SK-N-SH treated with all-trans-retinoic acid at 6 μM for 48 hours (cell line): Measurements from ENCODE around the gene DDX31.

Source experiments
- ATAC-seq: fragments of 200-7000 bp; cut with Tn5 transposase; 3 replicates; pipeline ENCODE4 v1.9.1; 2020; ENCODE audit warnings: mild to moderate bottlenecking, moderate library complexity
- ARNTL ChIP-seq: fragments of 450-650 bp; formaldehyde crosslinking; IDR thresholded peaks from 2 replicates; pipeline ENCODE4 v1.5.0; 2020; ENCODE audit warnings: low read depth, mild to moderate bottlenecking, moderate library complexity, borderline replicate concordance
- BACH2 ChIP-seq: fragments of 250-450 bp; sonication (Bioruptor Pico); IDR thresholded peaks from 2 replicates; pipeline ENCODE4 v1.9.0; 2021; ENCODE audit warnings: mild to moderate bottlenecking, borderline replicate concordance
- CREB5 ChIP-seq: fragments of 250-450 bp; sonication (Bioruptor Pico); IDR thresholded peaks from 2 replicates; pipeline ENCODE4 v1.5.1; 2020; ENCODE audit warnings: low read depth, mild to moderate bottlenecking, moderate library complexity
- ESRRG ChIP-seq: fragments of 250-450 bp; sonication (Bioruptor Pico); IDR thresholded peaks from 2 replicates; pipeline ENCODE4 v1.6.1; 2021; ENCODE audit warnings: mild to moderate bottlenecking
- GLIS3 ChIP-seq: fragments of 250-450 bp; sonication (Bioruptor Pico); IDR thresholded peaks from 2 replicates; pipeline ENCODE4 v1.5.0; 2020; ENCODE audit warnings: mild to moderate bottlenecking, moderate library complexity
- ISL1 ChIP-seq: fragments of 250-450 bp; sonication (Bioruptor Pico); IDR thresholded peaks from 2 replicates; pipeline ENCODE4 v2.1.2; 2022; ENCODE audit warnings: mild to moderate bottlenecking, moderate library complexity
- PATZ1 ChIP-seq: fragments of 250-450 bp; sonication (Bioruptor Pico); IDR thresholded peaks from 2 replicates; pipeline ENCODE4 v1.8.0; 2020; ENCODE audit warnings: mild to moderate bottlenecking, moderate library complexity, borderline replicate concordance
- POU6F1 ChIP-seq: fragments of 250-450 bp; sonication (Bioruptor Pico); IDR thresholded peaks from 2 replicates; pipeline ENCODE4 v1.8.0; 2021; ENCODE audit warnings: low read depth, mild to moderate bottlenecking, moderate library complexity, borderline replicate concordance
- RARB ChIP-seq: fragments of 250-450 bp; sonication (Bioruptor Pico); IDR thresholded peaks from 2 replicates; pipeline ENCODE4 v1.8.0; 2021; ENCODE audit warnings: mild to moderate bottlenecking, moderate library complexity
- SNAI2 ChIP-seq: fragments of 250-450 bp; sonication (Bioruptor Pico); IDR thresholded peaks from 2 replicates; pipeline ENCODE4 v1.5.0; 2020; ENCODE audit warnings: mild to moderate bottlenecking, moderate library complexity
- TCF4 ChIP-seq: fragments of 250-450 bp; sonication (Bioruptor Pico); IDR thresholded peaks from 2 replicates; pipeline ENCODE4 v1.8.0; 2021; ENCODE audit warnings: mild to moderate bottlenecking, moderate library complexity, borderline replicate concordance
- TOX ChIP-seq: fragments of 250-450 bp; sonication (Bioruptor Pico); IDR thresholded peaks from 2 replicates; pipeline ENCODE4 v1.8.0; 2021; ENCODE audit warnings: mild to moderate bottlenecking, moderate library complexity, borderline replicate concordance
- TSHZ2 ChIP-seq: fragments of 250-450 bp; sonication (Bioruptor Pico); IDR thresholded peaks from 2 replicates; pipeline ENCODE4 v1.5.0; 2020; ENCODE audit warnings: mild to moderate bottlenecking, moderate library complexity
- ZC3H10 ChIP-seq: fragments of 250-450 bp; sonication (Bioruptor Pico); IDR thresholded peaks from 2 replicates; pipeline ENCODE4 v1.5.1; 2021; ENCODE audit warnings: mild to moderate bottlenecking, moderate library complexity
- ZFP30 ChIP-seq: fragments of 450-650 bp; formaldehyde crosslinking; IDR thresholded peaks from 2 replicates; pipeline ENCODE4 v1.5.0; 2022; ENCODE audit warnings: mild to moderate bottlenecking, moderate library complexity
- ZNF565 ChIP-seq: fragments of 450-650 bp; formaldehyde crosslinking; conservative IDR thresholded peaks from 2 replicates; pipeline ENCODE4 v1.5.0; 2020; ENCODE audit warnings: low read depth, mild to moderate bottlenecking, moderate library complexity
- ZNF70 ChIP-seq: fragments of 450-650 bp; formaldehyde crosslinking; IDR thresholded peaks from 2 replicates; pipeline ENCODE4 v1.5.0; 2020; ENCODE audit warnings: mild to moderate bottlenecking, moderate library complexity
- ZNF8 ChIP-seq: fragments of 450-650 bp; formaldehyde crosslinking; IDR thresholded peaks from 2 replicates; pipeline ENCODE4 v1.5.0; 2020; ENCODE audit warnings: mild to moderate bottlenecking, moderate library complexity

DDX31 gene

GRCh38 chr9:132609829-132610228 is 60.0 kb downstream of the DDX31 start:
- TF ChIP-seq RARB (no peak), BACH2 (CRISPR knock-in tag) (no peak)
- peak; percentile 89 for ATAC-seq

- TF ChIP-seq RARB, result no peak
- no peak for ATAC-seq
Observed at GRCh38 chr9:132609184-132609583, 60.6 kb downstream of the DDX31 start.

GRCh38 chr9:132606066-132606465 is 63.7 kb downstream of the DDX31 start:
- no peak for TF ChIP-seq RARB
- ATAC-seq, result no peak

- TF ChIP-seq POU6F1 (no peak), ESRRG (CRISPR knock-in tag) (no peak), ISL1 (no peak), BACH2 (CRISPR knock-in tag) (no peak), TCF4 (no peak), GLIS3 (no peak), ARNTL (CRISPR knock-in tag) (no peak), ZFP30 (CRISPR knock-in tag) (no peak), ZNF70 (no peak), ZC3H10 (no peak), CREB5 (CRISPR knock-in tag) (no peak), TOX (CRISPR knock-in tag) (no peak), PATZ1 (CRISPR knock-in tag) (no peak), TSHZ2 (CRISPR knock-in tag) (no peak)
Observed at GRCh38 chr9:132605387-132605786, 64.4 kb downstream of the DDX31 start.

GRCh38 chr9:132602207-132602606 is 67.6 kb downstream of the DDX31 start:
- no peak for ATAC-seq
- TF ChIP-seq RARB (no peak), ZNF8 (CRISPR knock-in tag) (no peak), PATZ1 (CRISPR knock-in tag) (no peak), ZC3H10 (no peak), BACH2 (CRISPR knock-in tag) (no peak), TCF4 (no peak), ZNF565 (no peak), SNAI2 (CRISPR knock-in tag) (no peak), TOX (CRISPR knock-in tag) (no peak), CREB5 (CRISPR knock-in tag) (no peak), ISL1 (no peak), POU6F1 (no peak), TSHZ2 (CRISPR knock-in tag) (no peak)

More at GRCh38 chr9:132605387-132605786, 64.4 kb downstream of the DDX31 start:
- no peak for ATAC-seq
